GM23248 (cell line): Measurements from ENCODE around the gene TRAPPC12. TPM values are rescaled to one million over a fixed set of nuclear protein-coding genes. Genes with fewer than 3 reads are reported as not detected.

Experiments
- DNase-seq: peaks from one replicate; pipeline ENCODE4 v3.0.0-alpha.2; 2015
- H2AFZ ChIP-seq: fragments of 200-600 bp; sonication (generic); 2 replicates; pipeline ENCODE4 v1.6.1; 2016; ENCODE audit warnings: antibody characterized with exemption
- H3F3A ChIP-seq: fragments of 200-600 bp; sonication (generic); 2 replicates; pipeline ENCODE4 v1.6.1; 2016; ENCODE audit warnings: mild to moderate bottlenecking, antibody characterized with exemption, mixed run types; ENCODE audit not compliant: insufficient read depth
- H3K27ac ChIP-seq: fragments of 200-600 bp; sonication (generic); 2 replicates; pipeline ENCODE4 v1.5.1; 2016; ENCODE audit warnings: mild to moderate bottlenecking
- H3K27me3 ChIP-seq: fragments of 200-600 bp; sonication (generic); replicated peaks from 2 replicates; pipeline ENCODE4 v1.6.1; 2016; ENCODE audit warnings: mild to moderate bottlenecking; ENCODE audit not compliant: insufficient read depth
- H3K36me3 ChIP-seq: fragments of 200-600 bp; sonication (generic); 2 replicates; pipeline ENCODE4 v1.6.1; 2016; ENCODE audit warnings: low read depth, mild to moderate bottlenecking
- H3K4me1 ChIP-seq: fragments of 200-600 bp; sonication (generic); 2 replicates; pipeline ENCODE4 v1.6.1; 2016; ENCODE audit warnings: mild to moderate bottlenecking; ENCODE audit not compliant: insufficient read depth
- H3K4me2 ChIP-seq: fragments of 200-600 bp; sonication (generic); one replicate; pipeline ENCODE4 v1.6.1; 2016; ENCODE audit warnings: mild to moderate bottlenecking; ENCODE audit not compliant: unreplicated experiment
- H3K4me3 ChIP-seq: fragments of 200-600 bp; sonication (generic); 2 replicates; pipeline ENCODE4 v1.5.1; 2016; ENCODE audit warnings: mild to moderate bottlenecking
- H3K79me2 ChIP-seq: fragments of 200-600 bp; sonication (generic); 2 replicates; pipeline ENCODE4 v1.6.1; 2016; ENCODE audit warnings: mild to moderate bottlenecking; ENCODE audit not compliant: insufficient read depth
- H3K9ac ChIP-seq: fragments of 200-600 bp; sonication (generic); 2 replicates; pipeline ENCODE4 v1.6.1; 2016; ENCODE audit warnings: mild to moderate bottlenecking
- H3K9me2 ChIP-seq: fragments of 200-600 bp; sonication (generic); 2 replicates; pipeline ENCODE4 v1.6.1; 2016; ENCODE audit warnings: mixed run types, mild to moderate bottlenecking, moderate library complexity; ENCODE audit not compliant: insufficient read depth
- H3K9me3 ChIP-seq: fragments of 200-600 bp; sonication (generic); one replicate; pipeline ENCODE4 v1.6.1; 2017; ENCODE audit warnings: low read depth
- H4K20me1 ChIP-seq: fragments of 200-600 bp; sonication (generic); 2 replicates; pipeline ENCODE4 v1.6.0; 2016; ENCODE audit not compliant: insufficient read depth
- EZH2 ChIP-seq: fragments of 200-600 bp; sonication (generic); IDR thresholded peaks from 2 replicates; pipeline ENCODE4 v1.6.1; 2018; ENCODE audit warnings: antibody characterized with exemption, mild to moderate bottlenecking; ENCODE audit not compliant: insufficient read depth, poor library complexity, severe bottlenecking
- EZH2phosphoT487 ChIP-seq: fragments of 200-600 bp; sonication (generic); IDR thresholded peaks from 2 replicates; pipeline ENCODE4 v1.6.1; 2018; ENCODE audit warnings: antibody characterized with exemption, moderate library complexity, mild to moderate bottlenecking, low read depth; ENCODE audit not compliant: insufficient read depth
- WGBS, 2 experiments: methylation state at CpG; one replicate each; pipeline ENCODE4 v1.1.6; 2015 to 2017; ENCODE audit warnings: low lambda C conversion rate in 2 of 2, low coverage in 1 of 2; ENCODE audit errors: missing lambda C conversion rate in 2 of 2; 5-methylcytosine and 5-hydroxymethylcytosine counted together
- in situ Hi-C: fragments of 300-500 bp; cut with MboI; formaldehyde crosslinking; loops from 2 replicates; pipeline ENCODE4 v1.15.0; 2020
- polyA plus RNA-seq: library from polyadenylated mRNA; unstranded; fragments of >200 nt; fragmentation: Nextera tagmentation; extraction: Ambion mirVana; gene quantifications from 2 replicates; pipeline ENCODE4 v1.2.1, GENCODE V29; 2016
- total RNA-seq: library from RNA; depleted of rRNA; stranded (reverse); fragments of >200 nt; shearing (Covaris generic); gene quantifications from 2 replicates; pipeline ENCODE4 v1.2.3, GENCODE V29; 2014

Gene TRAPPC12
- total and polyA plus RNA-seq, 2 experiments from 2014 or later: 29.3 to 48.1 TPM

DNA sequence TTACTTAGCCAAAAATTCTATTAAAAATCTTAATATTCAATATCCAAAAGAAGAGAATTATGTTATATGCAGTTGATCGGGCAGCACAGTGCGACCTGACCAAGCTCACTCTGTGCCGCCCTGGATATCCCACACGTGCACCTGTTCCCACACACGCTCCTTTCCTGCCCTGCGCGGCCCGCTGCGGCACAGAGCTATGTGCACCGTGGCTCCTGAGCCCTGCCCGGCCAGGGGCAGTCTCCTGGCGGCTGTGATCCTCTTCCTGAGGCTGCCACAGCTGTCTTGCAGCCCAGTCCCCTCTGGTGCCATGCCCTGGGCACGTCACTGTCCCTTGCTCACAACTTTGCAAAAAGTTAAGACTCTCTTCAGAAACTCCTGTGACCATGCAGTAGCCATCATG is 29.3 kb downstream of the TRAPPC12 start:
- 94 to 97% methylated on average over 13 of the region's 13 CpGs for WGBS, 2 experiments
- Histone ChIP-seq H2AFZ (no peak overlapping the region), H3K36me3 (peaks cover 15% of the 10 kb centered on the region; the same call in 1 of the 2 replicates), H3K9me2 (no peaks in the 10 kb centered on the region), H3K4me3 (no peak overlapping the region), H3K27ac (no peak overlapping the region), H3K4me1 (no peaks in the 10 kb centered on the region), H3K79me2 (peaks cover 86% of the 10 kb centered on the region), H3K4me2 (no peak overlapping the region), H3K27me3 (no peaks in the 10 kb centered on the region), H3K9me3 (no peaks in the 10 kb centered on the region), H3K9ac (no peak overlapping the region), H4K20me1 (no peaks in the 10 kb centered on the region), H3F3A (no peaks in the 10 kb centered on the region)
- TF ChIP-seq EZH2phosphoT487: no peak
- no peak for TF ChIP-seq EZH2
- no peak for DNase-seq
- in situ Hi-C loops: no loop called here

DNA sequence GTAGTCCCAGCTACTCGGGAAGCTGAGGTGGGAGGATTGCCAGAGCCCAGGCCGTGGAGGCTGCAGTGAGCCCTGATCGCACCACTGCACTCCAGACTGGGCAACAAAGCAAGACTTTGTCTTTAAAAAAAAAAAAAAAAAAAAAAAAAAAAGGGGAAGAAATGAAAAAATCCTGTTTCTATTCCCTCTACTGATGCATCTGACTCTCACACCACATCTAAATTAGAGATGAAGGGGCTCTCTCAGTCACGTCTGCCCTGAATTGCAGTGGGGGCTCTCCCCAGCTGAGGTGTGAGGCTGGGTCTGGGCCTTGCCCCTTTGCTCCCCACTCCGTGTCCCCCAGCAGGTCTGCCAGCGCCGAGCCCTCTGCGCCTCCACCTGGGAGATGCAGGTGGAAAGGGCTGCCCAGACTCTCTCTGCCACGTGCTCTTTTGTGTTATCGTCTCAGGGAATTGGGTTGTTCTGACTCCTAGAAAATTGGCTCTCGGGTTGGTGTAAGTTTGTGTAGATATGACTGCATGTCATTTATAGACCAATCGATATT is 30.2 kb downstream of the TRAPPC12 start:
- in situ Hi-C loops: no loop called here
- Histone ChIP-seq H3K27ac (no peak overlapping the region), H3F3A (no peaks in the 10 kb centered on the region), H3K4me2 (no peak overlapping the region), H3K27me3 (no peaks in the 10 kb centered on the region), H2AFZ (no peak overlapping the region), H3K4me3 (no peak overlapping the region), H3K9me2 (no peaks in the 10 kb centered on the region), H3K79me2 (peaks cover 78% of the 10 kb centered on the region), H3K36me3 (peaks cover 15% of the 10 kb centered on the region; the same call in 1 of the 2 replicates), H4K20me1 (no peaks in the 10 kb centered on the region), H3K9ac (no peak overlapping the region), H3K9me3 (no peaks in the 10 kb centered on the region), H3K4me1 (no peaks in the 10 kb centered on the region)
- TF ChIP-seq EZH2phosphoT487: no peak
- 99% methylated on average over 12 of the region's 12 CpGs for WGBS, 2 experiments
- DNase-seq: no peak

DNA sequence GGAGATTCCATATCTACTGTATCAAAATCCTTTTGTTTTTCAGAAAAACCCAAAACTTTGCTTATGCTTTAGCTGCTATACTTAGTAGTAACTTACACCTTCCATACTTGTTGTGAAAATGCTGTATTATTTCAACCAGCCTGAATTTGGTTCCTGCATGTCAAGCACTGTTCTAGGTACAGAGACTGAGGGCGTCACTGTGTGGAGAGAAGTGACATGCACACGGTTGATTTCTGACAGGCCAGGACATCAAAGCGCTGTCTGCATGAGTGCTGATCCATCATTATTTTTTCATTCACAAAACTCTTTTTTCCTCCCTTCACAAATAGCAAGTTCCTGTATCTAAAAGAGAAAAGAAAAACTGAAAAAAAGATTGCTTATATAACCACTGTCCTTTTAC is 31.6 kb downstream of the TRAPPC12 start:
- no peak overlapping the region for H3K4me2 ChIP-seq
- no peaks in the 10 kb centered on the region for H3F3A ChIP-seq
- H4K20me1 ChIP-seq: no peaks in the 10 kb centered on the region
- in situ Hi-C loops: no loop called here
- no peaks in the 10 kb centered on the region for H3K9me3 ChIP-seq
- no peaks in the 10 kb centered on the region for H3K9me2 ChIP-seq
- peaks cover 14% of the 10 kb centered on the region; the same call in 1 of the 2 replicates for H3K36me3 ChIP-seq
- H3K27ac ChIP-seq: no peak overlapping the region
- peaks cover 65% of the 10 kb centered on the region for H3K79me2 ChIP-seq
- no peak overlapping the region for H2AFZ ChIP-seq
- no peaks in the 10 kb centered on the region for H3K27me3 ChIP-seq
- 98 to 100% methylated on average over 3 of the region's 3 CpGs for WGBS, 2 experiments
- no peak for TF ChIP-seq EZH2phosphoT487
- TF ChIP-seq EZH2: no peak
- no peak overlapping the region for H3K4me3 ChIP-seq
- H3K9ac ChIP-seq: no peak overlapping the region
- H3K4me1 ChIP-seq: no peaks in the 10 kb centered on the region
- no peak for DNase-seq

DNA sequence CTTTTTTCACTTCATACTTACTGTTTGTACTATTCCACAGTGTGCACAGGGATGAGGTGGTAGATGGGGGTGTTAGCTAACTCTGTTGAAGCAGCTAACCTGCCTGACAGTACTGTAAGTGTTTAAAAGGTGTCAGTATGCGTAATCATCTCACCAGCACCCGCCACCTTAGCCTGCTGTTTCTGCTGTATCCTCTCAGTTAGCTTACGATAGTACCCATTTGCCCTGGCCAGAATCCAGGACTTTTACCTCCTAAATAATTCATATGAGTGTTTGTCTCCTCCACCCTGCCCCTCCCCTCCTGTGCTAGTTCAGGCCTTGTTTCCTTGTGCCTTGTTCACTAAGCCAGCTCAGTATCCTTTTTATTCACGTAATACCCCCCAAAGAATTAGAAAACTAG is 34.2 kb downstream of the TRAPPC12 start:
- H3K27me3 ChIP-seq: no peaks in the 10 kb centered on the region
- in situ Hi-C loops: no loop called here
- no peak for TF ChIP-seq EZH2
- TF ChIP-seq EZH2phosphoT487: no peak

More for the DNA sequence above, 34.2 kb downstream of the TRAPPC12 start:
- Histone ChIP-seq H3K9me2 (no peaks in the 10 kb centered on the region), H3K36me3 (peaks cover 11% of the 10 kb centered on the region; the same call in 1 of the 2 replicates), H3K4me2 (no peak overlapping the region), H3K9ac (no peak overlapping the region), H2AFZ (no peak overlapping the region), H3K4me3 (no peak overlapping the region), H3K27ac (no peak overlapping the region), H3K4me1 (no peaks in the 10 kb centered on the region), H3F3A (no peaks in the 10 kb centered on the region), H3K79me2 (peaks cover 44% of the 10 kb centered on the region), H4K20me1 (no peaks in the 10 kb centered on the region), H3K9me3 (no peaks in the 10 kb centered on the region)
- no peak for DNase-seq
- WGBS, 2 experiments: 97 to 98% methylated on average over 4 of the region's 4 CpGs
